HepG2 (cell line): Measurements from ENCODE around the gene SLC25A19. TPM values are rescaled to one million over a fixed set of nuclear protein-coding genes. Genes with fewer than 3 reads are reported as not detected.

Experiments
- BCL6 ChIP-seq: IDR thresholded peaks from 2 replicates; pipeline ENCODE4 v1.6.1; 2016; ENCODE audit warnings: missing genetic modification reagents, missing compliant biosample characterization
- MIER3 ChIP-seq: IDR thresholded peaks from 2 replicates; pipeline ENCODE4 v1.6.1; 2016; ENCODE audit warnings: missing compliant biosample characterization, borderline replicate concordance
- MIXL1 ChIP-seq: IDR thresholded peaks from 2 replicates; pipeline ENCODE4 v1.6.1; 2016
- MXI1 ChIP-seq: IDR thresholded peaks from 3 replicates; pipeline ENCODE4 v1.6.1; 2012; ENCODE audit warnings: low read depth, low read length, inconsistent platforms, borderline replicate concordance
- NCOA1 ChIP-seq: sonication (generic); formaldehyde crosslinking; IDR thresholded peaks from 2 replicates; pipeline ENCODE4 v1.9.0; 2021; ENCODE audit warnings: missing genetic modification reagents
- POLR2AphosphoS5 ChIP-seq: IDR thresholded peaks from 2 replicates; pipeline ENCODE4 v1.6.1; 2012; ENCODE audit warnings: low read depth, low read length
- RAD21 ChIP-seq: fragments of 450-650 bp; formaldehyde crosslinking; IDR thresholded peaks from 2 replicates; pipeline ENCODE4 v1.5.0; 2020; ENCODE audit warnings: mild to moderate bottlenecking
- SAP130 ChIP-seq: IDR thresholded peaks from 2 replicates; pipeline ENCODE4 v1.6.1; 2016; ENCODE audit warnings: low read depth
- SMAD3 ChIP-seq: sonication (generic); formaldehyde crosslinking; IDR thresholded peaks from 2 replicates; pipeline ENCODE4 v1.4.0; 2020; ENCODE audit warnings: missing genetic modification reagents
- TEAD3 ChIP-seq: optimal IDR thresholded peaks from 2 replicates; pipeline ENCODE3; 2016; ENCODE audit warnings: borderline replicate concordance
- ZNF230 ChIP-seq: sonication (generic); formaldehyde crosslinking; IDR thresholded peaks from 2 replicates; pipeline ENCODE4 v1.4.0; 2020; ENCODE audit warnings: mild to moderate bottlenecking, missing genetic modification reagents
- ZNF335 ChIP-seq: sonication (generic); formaldehyde crosslinking; IDR thresholded peaks from 2 replicates; pipeline ENCODE4 v1.4.0; 2020; ENCODE audit warnings: missing genetic modification reagents
- ZNF33A ChIP-seq: sonication (generic); formaldehyde crosslinking; IDR thresholded peaks from 2 replicates; pipeline ENCODE4 v1.5.1; 2020; ENCODE audit warnings: missing genetic modification reagents, mild to moderate bottlenecking, moderate library complexity, borderline replicate concordance
- ZNF589 ChIP-seq: sonication (generic); formaldehyde crosslinking; conservative IDR thresholded peaks from 2 replicates; pipeline ENCODE4 v1.8.0; 2022; ENCODE audit warnings: mild to moderate bottlenecking, moderate library complexity, missing genetic modification reagents
- ZNF777 ChIP-seq: sonication (generic); formaldehyde crosslinking; IDR thresholded peaks from 2 replicates; pipeline ENCODE4 v1.4.0; 2020; ENCODE audit warnings: missing genetic modification reagents
- ZNF883 ChIP-seq: sonication (generic); formaldehyde crosslinking; IDR thresholded peaks from 2 replicates; pipeline ENCODE4 v1.5.1; 2020; ENCODE audit warnings: mild to moderate bottlenecking, missing genetic modification reagents; ENCODE audit errors: not compliant biosample characterization
- ZNF891 ChIP-seq: sonication (generic); formaldehyde crosslinking; IDR thresholded peaks from 2 replicates; pipeline ENCODE4 v1.5.0; 2020; ENCODE audit warnings: mild to moderate bottlenecking, missing genetic modification reagents
- ZSCAN29 ChIP-seq: sonication (generic); formaldehyde crosslinking; conservative IDR thresholded peaks from 2 replicates; pipeline ENCODE4 v1.4.0; 2020; ENCODE audit warnings: mild to moderate bottlenecking, missing genetic modification reagents
- polyA plus RNA-seq, 8 experiments: library from polyadenylated mRNA; depleted of rRNA in 3 of 8; stranded (reverse) in 7 of 8; unstranded in 1 of 8; fragments of >200 nt; fragmentation: Illumina TruSeq in 4 of 8; extraction: Trizol in 4 of 8; gene quantifications; 2 replicates each; pipeline versions ENCODE4 v1.2.1 to v1.2.3, GENCODE V29; 2011 to 2016; ENCODE audit warnings: low read depth in 4 of 8, missing spikeins in 1 of 8, mixed read lengths in 1 of 8; ENCODE audit not compliant: insufficient read depth in 1 of 8
- total RNA-seq, 5 experiments: library from RNA; depleted of rRNA; stranded (reverse); fragments of >200 nt; fragmentation: Illumina TruSeq; extraction: Trizol; gene quantifications; 2 replicates each; pipeline ENCODE4 v1.2.3, GENCODE V29; 2016; ENCODE audit warnings: low read depth in 1 of 5
- TF ChIP-seq, protein P1 (sequence below): sonication (generic); formaldehyde crosslinking; IDR thresholded peaks from 2 replicates; pipeline ENCODE4 v1.9.0; 2021; ENCODE audit warnings: missing genetic modification reagents, mild to moderate bottlenecking, borderline replicate concordance
- TF ChIP-seq, protein P2 (sequence below): sonication (generic); formaldehyde crosslinking; IDR thresholded peaks from 2 replicates; pipeline ENCODE4 v1.4.0; 2020; ENCODE audit warnings: missing genetic modification reagents
- TF ChIP-seq, protein P3 (sequence below): sonication (generic); formaldehyde crosslinking; IDR thresholded peaks from 2 replicates; pipeline ENCODE4 v1.5.0; 2020; ENCODE audit warnings: mild to moderate bottlenecking, missing genetic modification reagents, moderate library complexity
- TF ChIP-seq, protein P4 (sequence below): sonication (generic); formaldehyde crosslinking; IDR thresholded peaks from 2 replicates; pipeline ENCODE4 v1.4.0; 2020; ENCODE audit warnings: missing genetic modification reagents, mild to moderate bottlenecking, borderline replicate concordance

Gene SLC25A19
- total and polyA plus RNA-seq, 2 of the 13 experiments (the other 11 are each of a cell fraction or from before 2014, with no cell fraction given), result 24.4 to 41.4 TPM

DNA sequence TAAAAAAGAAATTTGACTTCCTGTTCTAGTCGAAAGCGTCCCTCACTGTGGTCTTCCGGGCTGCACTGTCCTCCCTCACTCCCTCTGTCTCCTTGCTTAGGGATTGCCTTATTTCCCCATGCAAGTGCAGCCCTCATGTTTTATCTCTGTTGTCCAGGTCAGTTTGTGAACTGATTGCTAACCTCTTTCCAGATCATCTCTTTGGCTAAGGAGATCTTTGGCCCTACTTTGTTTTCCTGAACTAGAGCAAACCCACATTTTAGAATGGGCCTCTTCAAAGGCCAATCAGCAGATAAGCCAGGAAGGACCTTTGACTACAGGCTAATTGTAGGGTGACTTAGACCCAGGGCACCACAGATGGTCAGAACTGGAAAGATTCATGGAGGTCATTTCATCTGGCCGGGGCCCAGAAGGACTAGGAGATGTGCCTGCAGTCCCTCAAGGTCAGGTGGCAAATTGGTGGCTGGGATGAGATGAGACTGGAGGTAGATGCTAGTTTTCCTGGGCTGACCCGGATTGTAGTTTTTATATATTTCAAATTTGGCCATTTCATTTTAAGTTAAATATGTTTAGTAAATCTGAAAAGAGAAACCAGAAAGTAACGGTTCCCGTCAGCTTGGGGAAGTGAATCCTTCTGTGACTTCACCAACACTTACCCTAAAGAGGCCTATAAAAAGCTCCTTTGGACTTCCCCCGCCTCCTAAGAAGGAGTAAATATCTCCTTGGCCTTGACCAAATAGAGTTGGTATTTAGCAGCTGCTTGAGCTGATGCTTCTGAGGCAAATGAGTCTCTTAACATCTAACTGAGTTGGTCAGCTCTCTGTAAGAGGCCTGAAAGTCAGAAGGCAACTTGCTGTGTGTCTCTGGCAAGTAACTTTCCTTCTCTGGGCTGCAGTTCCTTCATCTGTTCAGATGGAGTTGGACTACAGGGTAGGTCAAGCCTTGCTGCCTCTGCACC is 6.2 kb upstream of the SLC25A19 start (continued):
- TF ChIP-seq SAP130 (CRISPR knock-in tag), result peak; percentile 88
- peak; percentile 82 for TF ChIP-seq MIER3
- TF ChIP-seq, protein P1, sequence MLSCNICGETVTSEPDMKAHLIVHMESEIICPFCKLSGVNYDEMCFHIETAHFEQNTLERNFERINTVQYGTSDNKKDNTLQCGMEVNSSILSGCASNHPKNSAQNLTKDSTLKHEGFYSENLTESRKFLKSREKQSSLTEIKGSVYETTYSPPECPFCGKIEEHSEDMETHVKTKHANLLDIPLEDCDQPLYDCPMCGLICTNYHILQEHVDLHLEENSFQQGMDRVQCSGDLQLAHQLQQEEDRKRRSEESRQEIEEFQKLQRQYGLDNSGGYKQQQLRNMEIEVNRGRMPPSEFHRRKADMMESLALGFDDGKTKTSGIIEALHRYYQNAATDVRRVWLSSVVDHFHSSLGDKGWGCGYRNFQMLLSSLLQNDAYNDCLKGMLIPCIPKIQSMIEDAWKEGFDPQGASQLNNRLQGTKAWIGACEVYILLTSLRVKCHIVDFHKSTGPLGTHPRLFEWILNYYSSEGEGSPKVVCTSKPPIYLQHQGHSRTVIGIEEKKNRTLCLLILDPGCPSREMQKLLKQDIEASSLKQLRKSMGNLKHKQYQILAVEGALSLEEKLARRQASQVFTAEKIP (CRISPR knock-in tag), result no peak
- TF ChIP-seq NCOA1 (CRISPR knock-in tag), result peak; percentile 92; the same call in 1 of the 2 replicates
- TF ChIP-seq MIXL1, result peak; percentile 94
- peak; percentile 51; the same call in 1 of the 2 replicates for TF ChIP-seq RAD21 (CRISPR knock-in tag)
- TF ChIP-seq, protein P2, sequence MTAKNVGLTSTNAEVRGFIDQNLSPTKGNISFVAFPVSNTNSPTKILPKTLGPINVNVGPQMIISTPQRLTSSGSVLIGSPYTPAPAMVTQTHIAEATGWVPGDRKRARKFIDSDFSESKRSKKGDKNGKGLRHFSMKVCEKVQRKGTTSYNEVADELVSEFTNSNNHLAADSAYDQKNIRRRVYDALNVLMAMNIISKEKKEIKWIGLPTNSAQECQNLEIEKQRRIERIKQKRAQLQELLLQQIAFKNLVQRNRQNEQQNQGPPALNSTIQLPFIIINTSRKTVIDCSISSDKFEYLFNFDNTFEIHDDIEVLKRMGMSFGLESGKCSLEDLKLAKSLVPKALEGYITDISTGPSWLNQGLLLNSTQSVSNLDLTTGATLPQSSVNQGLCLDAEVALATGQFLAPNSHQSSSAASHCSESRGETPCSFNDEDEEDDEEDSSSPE, result peak; percentile 37; the same call in 1 of the 2 replicates
- no peak for TF ChIP-seq ZNF33A
- peak; percentile 93 for TF ChIP-seq POLR2AphosphoS5
- no peak for TF ChIP-seq ZNF891 (CRISPR knock-in tag)
- TF ChIP-seq ZNF883 (CRISPR knock-in tag), result no peak
- TF ChIP-seq ZSCAN29, result peak; percentile 95
- TF ChIP-seq ZNF777, result 0 out of 2 replicates have a peak, but pooled peaks have one; percentile 5
- TF ChIP-seq ZNF589 (CRISPR knock-in tag), result no peak
- peak; percentile 65; the same call in 1 of the 2 replicates for TF ChIP-seq SMAD3 (CRISPR knock-in tag)
- peak; percentile 91 for TF ChIP-seq ZNF335 (CRISPR knock-in tag)
- TF ChIP-seq ZNF230 (CRISPR knock-in tag), result peak; percentile 59; the same call in 1 of the 2 replicates
- peak; percentile 58 for TF ChIP-seq TEAD3 (CRISPR knock-in tag)
- TF ChIP-seq MXI1, result peak; percentile 45; the same call in 1 of the 3 replicates
- TF ChIP-seq, protein P3, sequence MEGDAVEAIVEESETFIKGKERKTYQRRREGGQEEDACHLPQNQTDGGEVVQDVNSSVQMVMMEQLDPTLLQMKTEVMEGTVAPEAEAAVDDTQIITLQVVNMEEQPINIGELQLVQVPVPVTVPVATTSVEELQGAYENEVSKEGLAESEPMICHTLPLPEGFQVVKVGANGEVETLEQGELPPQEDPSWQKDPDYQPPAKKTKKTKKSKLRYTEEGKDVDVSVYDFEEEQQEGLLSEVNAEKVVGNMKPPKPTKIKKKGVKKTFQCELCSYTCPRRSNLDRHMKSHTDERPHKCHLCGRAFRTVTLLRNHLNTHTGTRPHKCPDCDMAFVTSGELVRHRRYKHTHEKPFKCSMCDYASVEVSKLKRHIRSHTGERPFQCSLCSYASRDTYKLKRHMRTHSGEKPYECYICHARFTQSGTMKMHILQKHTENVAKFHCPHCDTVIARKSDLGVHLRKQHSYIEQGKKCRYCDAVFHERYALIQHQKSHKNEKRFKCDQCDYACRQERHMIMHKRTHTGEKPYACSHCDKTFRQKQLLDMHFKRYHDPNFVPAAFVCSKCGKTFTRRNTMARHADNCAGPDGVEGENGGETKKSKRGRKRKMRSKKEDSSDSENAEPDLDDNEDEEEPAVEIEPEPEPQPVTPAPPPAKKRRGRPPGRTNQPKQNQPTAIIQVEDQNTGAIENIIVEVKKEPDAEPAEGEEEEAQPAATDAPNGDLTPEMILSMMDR (CRISPR knock-in tag), result peak; percentile 35
- TF ChIP-seq BCL6 (CRISPR knock-in tag), result peak; percentile 83; the same call in 1 of the 2 replicates
- TF ChIP-seq, protein P4, sequence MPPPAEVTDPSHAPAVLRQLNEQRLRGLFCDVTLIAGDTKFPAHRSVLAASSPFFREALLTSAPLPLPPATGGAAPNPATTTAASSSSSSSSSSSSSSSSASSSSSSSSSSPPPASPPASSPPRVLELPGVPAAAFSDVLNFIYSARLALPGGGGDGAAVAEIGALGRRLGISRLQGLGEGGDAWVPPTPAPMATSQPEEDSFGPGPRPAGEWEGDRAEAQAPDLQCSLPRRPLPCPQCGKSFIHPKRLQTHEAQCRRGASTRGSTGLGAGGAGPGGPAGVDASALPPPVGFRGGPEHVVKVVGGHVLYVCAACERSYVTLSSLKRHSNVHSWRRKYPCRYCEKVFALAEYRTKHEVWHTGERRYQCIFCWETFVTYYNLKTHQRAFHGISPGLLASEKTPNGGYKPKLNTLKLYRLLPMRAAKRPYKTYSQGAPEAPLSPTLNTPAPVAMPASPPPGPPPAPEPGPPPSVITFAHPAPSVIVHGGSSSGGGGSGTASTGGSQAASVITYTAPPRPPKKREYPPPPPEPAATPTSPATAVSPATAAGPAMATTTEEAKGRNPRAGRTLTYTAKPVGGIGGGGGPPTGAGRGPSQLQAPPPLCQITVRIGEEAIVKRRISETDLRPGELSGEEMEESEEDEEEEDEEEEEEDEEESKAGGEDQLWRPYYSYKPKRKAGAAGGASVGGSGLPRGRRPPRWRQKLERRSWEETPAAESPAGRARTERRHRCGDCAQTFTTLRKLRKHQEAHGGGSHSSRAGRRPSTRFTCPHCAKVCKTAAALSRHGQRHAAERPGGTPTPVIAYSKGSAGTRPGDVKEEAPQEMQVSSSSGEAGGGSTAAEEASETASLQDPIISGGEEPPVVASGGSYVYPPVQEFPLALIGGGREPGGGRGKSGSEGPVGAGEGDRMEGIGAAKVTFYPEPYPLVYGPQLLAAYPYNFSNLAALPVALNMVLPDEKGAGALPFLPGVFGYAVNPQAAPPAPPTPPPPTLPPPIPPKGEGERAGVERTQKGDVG (CRISPR knock-in tag), result peak; percentile 18; the same call in 1 of the 2 replicates
